ENCODE results near the gene PERCC1.

PERCC1 gene

GRCh38 chr16:1459967-1460366 lies 29.1 kb downstream of the PERCC1 start:
- DNase-seq (ENCODE audit: extremely low read depth, low read depth) = no peak
- no peak overlapping the region for H3K4me3 ChIP-seq (replicated peaks; ENCODE audit: low read depth, low read length)

GRCh38 chr16:1460602-1461138 lies 29.8 kb downstream of the PERCC1 start:
- DNase-seq (ENCODE audit: extremely low read depth, low read depth) = no peak
- no peak overlapping the region for H3K4me3 ChIP-seq (replicated peaks; ENCODE audit: low read depth, low read length)
- TF ChIP-seq CTCF (IDR thresholded peaks at IDR 0.05; ENCODE audit: low read depth, low read length, missing control alignments) = no peak

More at GRCh38 chr16:1459967-1460366, 29.1 kb downstream of the PERCC1 start:
- no peak for TF ChIP-seq CTCF (IDR thresholded peaks at IDR 0.05; ENCODE audit: low read depth, low read length, missing control alignments)

- DNase-seq (ENCODE audit: extremely low read depth, low read depth) = no peak
- TF ChIP-seq CTCF (IDR thresholded peaks at IDR 0.05; ENCODE audit: low read depth, low read length, missing control alignments) = no peak
- no peak overlapping the region for H3K4me3 ChIP-seq (replicated peaks; ENCODE audit: low read depth, low read length)
Observed at GRCh38 chr16:1461146-1461545, 30.3 kb downstream of the PERCC1 start.

GRCh38 chr16:1464196-1464893 lies 33.5 kb downstream of the PERCC1 start:
- no peak for DNase-seq (ENCODE audit: extremely low read depth, low read depth)
- no peak for TF ChIP-seq CTCF (IDR thresholded peaks at IDR 0.05; ENCODE audit: low read depth, low read length, missing control alignments)
- no peak overlapping the region for H3K4me3 ChIP-seq (replicated peaks; ENCODE audit: low read depth, low read length)

GRCh38 chr16:1464894-1465566 lies 34.2 kb downstream of the PERCC1 start:
- H3K4me3 ChIP-seq (replicated peaks; ENCODE audit: low read depth, low read length) = no peak overlapping the region
- DNase-seq (ENCODE audit: extremely low read depth, low read depth) = no peak
- no peak for TF ChIP-seq CTCF (IDR thresholded peaks at IDR 0.05; ENCODE audit: low read depth, low read length, missing control alignments)

GRCh38 chr16:1465567-1465915 lies 34.7 kb downstream of the PERCC1 start:
- no peak overlapping the region for H3K4me3 ChIP-seq (replicated peaks; ENCODE audit: low read depth, low read length)
- TF ChIP-seq CTCF (IDR thresholded peaks at IDR 0.05; ENCODE audit: low read depth, low read length, missing control alignments) = no peak
- no peak for DNase-seq (ENCODE audit: extremely low read depth, low read depth)

Measured in HFF-Myc (cell line).